Measurements from ENCODE around the gene XYLT1.

DNA sequence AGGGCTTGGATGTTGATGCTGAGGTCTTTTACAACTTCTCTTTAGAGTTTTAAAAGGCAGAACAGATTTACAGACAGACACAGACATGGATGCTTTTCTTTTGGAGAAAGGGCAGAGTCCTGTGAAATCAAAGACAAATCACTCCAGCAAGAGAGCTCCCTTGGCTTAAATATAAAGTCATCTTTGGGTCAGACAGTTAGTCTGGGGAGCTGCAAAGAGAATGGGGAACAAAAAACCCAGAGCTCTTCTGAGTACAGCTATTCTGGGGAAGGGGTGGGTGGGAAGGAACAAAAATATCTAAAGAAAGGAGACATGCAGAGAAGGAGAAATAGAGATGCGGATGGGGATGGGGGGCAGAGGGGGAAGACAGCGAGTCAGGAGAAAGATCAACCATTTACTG is 266.6 kb downstream of the XYLT1 start:
- no peak for TF ChIP-seq TAF1 (IDR thresholded peaks at IDR 0.05; ENCODE audit: borderline replicate concordance, low read depth, low read length)
- TF ChIP-seq, protein P1, sequence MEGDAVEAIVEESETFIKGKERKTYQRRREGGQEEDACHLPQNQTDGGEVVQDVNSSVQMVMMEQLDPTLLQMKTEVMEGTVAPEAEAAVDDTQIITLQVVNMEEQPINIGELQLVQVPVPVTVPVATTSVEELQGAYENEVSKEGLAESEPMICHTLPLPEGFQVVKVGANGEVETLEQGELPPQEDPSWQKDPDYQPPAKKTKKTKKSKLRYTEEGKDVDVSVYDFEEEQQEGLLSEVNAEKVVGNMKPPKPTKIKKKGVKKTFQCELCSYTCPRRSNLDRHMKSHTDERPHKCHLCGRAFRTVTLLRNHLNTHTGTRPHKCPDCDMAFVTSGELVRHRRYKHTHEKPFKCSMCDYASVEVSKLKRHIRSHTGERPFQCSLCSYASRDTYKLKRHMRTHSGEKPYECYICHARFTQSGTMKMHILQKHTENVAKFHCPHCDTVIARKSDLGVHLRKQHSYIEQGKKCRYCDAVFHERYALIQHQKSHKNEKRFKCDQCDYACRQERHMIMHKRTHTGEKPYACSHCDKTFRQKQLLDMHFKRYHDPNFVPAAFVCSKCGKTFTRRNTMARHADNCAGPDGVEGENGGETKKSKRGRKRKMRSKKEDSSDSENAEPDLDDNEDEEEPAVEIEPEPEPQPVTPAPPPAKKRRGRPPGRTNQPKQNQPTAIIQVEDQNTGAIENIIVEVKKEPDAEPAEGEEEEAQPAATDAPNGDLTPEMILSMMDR (IDR thresholded peaks at IDR 0.05) = no peak
- no peak for TF ChIP-seq GABPA (IDR thresholded peaks at IDR 0.05; ENCODE audit: low read depth)
- no peak for TF ChIP-seq POLR2AphosphoS5 (IDR thresholded peaks at IDR 0.05; ENCODE audit: low read depth, low read length)
- TF ChIP-seq RXRA (IDR thresholded peaks at IDR 0.05; ENCODE audit: borderline replicate concordance, low read depth) = no peak
- no peak for TF ChIP-seq JUND (IDR thresholded peaks at IDR 0.05)
- TF ChIP-seq RAD21 (IDR thresholded peaks at IDR 0.05; ENCODE audit: low read length) = no peak
- TF ChIP-seq MXI1 (IDR thresholded peaks at IDR 0.05; ENCODE audit: low read depth, low read length) = no peak
- no peak for TF ChIP-seq FOXJ3 (CRISPR knock-in tag; IDR thresholded peaks at IDR 0.05)
- TF ChIP-seq, protein P2, sequence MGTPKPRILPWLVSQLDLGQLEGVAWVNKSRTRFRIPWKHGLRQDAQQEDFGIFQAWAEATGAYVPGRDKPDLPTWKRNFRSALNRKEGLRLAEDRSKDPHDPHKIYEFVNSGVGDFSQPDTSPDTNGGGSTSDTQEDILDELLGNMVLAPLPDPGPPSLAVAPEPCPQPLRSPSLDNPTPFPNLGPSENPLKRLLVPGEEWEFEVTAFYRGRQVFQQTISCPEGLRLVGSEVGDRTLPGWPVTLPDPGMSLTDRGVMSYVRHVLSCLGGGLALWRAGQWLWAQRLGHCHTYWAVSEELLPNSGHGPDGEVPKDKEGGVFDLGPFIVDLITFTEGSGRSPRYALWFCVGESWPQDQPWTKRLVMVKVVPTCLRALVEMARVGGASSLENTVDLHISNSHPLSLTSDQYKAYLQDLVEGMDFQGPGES (IDR thresholded peaks at IDR 0.05; ENCODE audit: low read depth, low read length) = no peak
- no peak for TF ChIP-seq RFX5 (IDR thresholded peaks at IDR 0.05; ENCODE audit: low read length)

Measured in SK-N-SH (cell line).